HG02870 (cell line): Measurements from ENCODE around the gene STN1.

Source experiments
- ATAC-seq: cut with Tn5 transposase; IDR thresholded peaks from one replicate; pipeline ENCODE4 v1.9.1; 2021; ENCODE audit warnings: mild to moderate bottlenecking, moderate library complexity; ENCODE audit not compliant: unreplicated experiment

Gene STN1

GRCh38 chr10:103870516-103870915 lies 47.5 kb downstream of the STN1 start:
- ATAC-seq: no peak

DNA sequence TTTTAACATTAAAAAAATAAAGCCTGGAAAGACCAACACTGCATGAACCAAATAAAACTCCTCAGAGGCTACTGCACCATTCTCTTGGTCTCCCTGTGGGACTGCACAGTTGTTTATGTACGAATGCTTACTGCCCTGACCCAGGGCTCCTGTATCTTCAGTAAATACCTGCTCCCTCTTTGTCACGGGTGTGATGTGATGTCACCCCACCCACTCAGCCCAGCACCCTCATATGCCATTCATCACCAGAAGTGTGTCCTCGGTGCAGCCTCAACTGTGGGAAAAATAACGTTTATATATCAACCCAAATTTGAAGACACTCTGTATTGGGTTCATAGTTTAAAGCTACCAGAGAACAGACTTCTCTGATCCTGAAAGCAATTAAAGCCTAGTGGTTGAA lies 48.6 kb downstream of the STN1 start:
- no peak for ATAC-seq

GRCh38 chr10:103868200-103868599 lies 49.8 kb downstream of the STN1 start:
- ATAC-seq: no peak

DNA sequence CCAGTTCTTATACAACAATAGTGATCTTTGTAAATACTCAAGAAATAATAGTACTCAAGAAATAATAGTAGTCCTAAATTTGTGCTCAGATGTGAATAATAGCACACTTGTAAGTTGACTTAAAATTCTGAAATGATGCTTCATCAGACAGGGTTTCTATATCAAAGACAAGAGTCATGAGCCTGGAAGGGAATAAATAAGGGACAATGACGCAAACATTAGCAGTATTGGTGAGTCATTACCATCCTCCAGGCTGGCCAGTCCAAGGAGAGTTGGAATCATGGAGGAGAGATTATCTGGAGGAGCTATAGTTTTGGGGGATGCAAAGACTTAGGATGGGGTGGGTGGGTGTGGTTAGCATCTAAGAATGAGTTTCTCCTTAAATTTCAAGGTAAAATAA lies 56.5 kb downstream of the STN1 start:
- ATAC-seq: no peak

DNA sequence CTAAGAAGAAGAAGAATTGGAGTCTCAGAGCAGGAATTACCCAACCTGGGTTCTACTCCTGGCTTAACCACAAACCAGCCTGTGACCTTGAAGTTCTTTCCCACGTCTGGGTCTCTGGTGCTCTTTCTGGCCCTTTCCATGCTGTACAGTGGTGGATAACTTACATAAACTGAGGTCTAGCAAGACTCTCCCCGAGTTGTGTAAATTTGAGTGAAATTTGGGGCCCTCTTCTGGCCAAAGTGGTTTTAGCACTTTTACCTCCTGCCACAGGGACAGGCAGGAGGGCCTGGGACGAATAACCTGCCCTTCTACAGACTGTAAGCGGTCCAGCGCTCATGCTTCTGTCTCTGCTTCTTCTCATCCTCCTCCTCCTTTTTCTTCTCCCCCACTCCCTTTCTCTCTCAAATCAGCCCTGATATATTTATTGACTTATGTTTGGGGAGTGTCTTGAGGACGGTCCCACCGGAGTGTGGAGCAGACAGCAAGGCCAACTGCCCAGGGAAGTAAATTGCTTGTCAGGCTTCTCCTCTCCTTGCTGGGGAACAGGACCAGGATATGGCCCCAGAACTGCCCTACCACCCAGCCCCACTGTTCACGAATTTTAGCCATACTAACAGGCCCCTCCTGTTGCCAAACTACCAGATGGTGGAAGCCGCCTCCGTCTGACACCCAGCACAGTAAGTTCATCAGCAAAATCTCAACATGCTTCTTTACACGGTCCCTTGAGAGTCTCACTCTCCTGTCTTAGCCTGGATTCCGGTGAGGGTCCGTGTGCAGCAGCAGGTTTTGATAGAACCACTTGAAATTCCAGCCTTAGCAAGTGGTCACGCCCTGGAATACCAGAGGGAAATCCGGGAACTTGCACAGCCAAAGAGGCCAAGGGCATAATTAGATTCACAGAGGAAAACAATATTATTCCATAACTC lies 58.6 kb downstream of the STN1 start:
- peak; percentile 70 for ATAC-seq

DNA sequence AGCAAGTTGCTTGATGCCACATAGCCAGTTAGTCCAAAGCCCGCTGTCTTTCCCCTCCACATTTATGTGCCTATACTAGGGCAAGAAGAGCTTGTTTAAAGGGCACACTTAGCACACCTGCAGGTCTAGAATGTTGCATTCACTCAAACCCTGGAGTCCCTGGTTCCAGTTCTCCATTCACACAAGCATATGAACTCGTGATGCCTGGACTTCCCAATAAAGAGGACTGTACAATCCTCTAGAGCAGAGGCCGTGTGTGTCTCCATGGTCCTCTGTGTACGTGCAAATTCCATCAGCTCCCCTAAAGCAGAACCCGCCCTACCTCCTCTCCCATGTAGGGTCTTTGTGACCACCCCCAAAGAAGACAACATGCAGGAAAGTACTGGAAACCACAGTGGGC lies 59.6 kb downstream of the STN1 start:
- ATAC-seq: no peak

- no peak for ATAC-seq
Measured at GRCh38 chr10:103856797-103857170, 61.2 kb downstream of the STN1 start.

DNA sequence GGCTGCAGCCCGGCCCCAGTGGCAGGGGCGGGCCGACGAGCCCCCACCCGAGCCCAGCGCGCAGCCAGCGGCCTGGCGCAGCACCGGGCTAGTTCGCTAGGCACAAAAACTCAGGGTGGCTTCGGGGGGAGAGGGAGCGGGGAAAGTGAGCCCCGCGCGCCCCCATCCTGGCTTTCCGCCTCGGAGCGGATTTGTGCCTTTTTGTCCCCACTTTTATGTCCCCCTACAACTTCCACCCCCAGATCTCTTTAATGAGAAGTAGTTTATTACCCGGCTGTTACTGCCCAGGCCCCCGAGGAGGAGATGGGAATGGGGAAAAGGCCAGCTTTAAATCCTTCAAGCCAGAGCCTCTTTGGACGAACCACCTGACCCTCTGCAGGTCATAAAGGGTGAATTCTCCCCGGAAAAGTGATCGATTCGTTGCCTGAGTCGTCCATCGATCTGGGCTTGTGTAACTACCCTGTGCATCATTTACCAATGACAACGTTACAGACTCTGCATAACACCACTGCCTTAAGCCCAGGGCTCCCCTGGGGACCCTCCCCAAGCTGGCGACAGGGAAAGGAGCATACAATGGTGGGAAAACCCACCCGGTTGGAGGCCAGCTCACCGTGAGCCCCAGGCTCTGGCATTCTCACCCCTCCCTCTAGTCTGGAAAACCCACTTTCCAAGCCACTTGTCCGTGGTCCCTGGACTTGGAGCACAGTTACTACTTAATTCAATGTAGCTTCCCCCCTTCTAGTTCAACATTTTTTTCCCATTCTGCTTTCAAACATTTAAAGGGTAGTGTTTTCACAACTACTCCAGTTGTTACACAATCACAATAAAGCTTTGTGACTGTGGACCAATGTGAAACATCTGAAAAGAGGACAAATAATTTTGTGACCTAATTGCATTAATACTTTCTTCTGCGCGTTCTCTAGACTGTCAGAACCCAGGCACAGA lies 61.9 kb downstream of the STN1 start:
- no peak for ATAC-seq

- no peak for ATAC-seq
Measured at GRCh38 chr10:103855424-103855823, 62.6 kb downstream of the STN1 start, which contains the start of gene SH3PXD2A. SH3PXD2A (minus strand) TSS chr10:103855576; CDS start chr10:103855266, 310 bp downstream.

DNA sequence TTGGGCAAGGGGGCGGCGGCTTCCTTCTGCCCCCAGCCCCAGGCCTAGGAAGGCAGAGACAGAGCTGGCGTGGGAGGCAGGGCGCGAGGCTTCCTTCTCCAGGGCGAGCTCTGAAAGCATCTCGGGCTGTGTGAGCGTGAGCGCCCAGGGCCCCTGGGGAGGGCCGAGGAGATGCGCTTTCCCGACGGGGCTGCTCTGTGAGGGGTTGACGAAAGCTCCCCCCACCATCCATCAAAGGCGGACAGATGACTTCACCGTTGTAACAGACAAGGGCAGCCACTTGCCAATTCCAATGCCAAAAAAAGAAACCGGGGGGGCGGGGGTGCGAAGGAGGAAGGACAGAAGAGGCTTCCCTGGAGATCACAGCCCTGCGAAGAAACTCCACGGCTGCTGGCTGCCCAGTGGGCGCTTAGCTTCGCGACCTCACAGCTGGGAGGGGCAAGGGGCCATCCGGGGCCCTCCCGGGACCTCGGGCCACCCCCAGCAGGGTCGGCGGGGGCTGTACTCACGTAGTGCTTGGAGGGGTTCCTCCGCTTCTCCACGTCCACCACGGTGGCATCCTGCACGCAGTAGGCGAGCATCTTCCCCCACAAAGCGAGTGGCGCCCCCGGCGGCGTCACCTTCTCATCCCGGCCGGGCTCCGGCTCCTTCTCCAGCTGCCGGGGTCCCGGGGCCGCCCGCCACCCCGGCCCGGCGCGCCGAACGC lies 63.1 kb downstream of the STN1 start:
- no peak for ATAC-seq

- ATAC-seq: no peak
Measured at GRCh38 chr10:103854265-103854685, 63.7 kb downstream of the STN1 start.

GRCh38 chr10:103853428-103854264 lies 64.3 kb downstream of the STN1 start:
- no peak for ATAC-seq

GRCh38 chr10:103852856-103853255 lies 65.1 kb downstream of the STN1 start:
- ATAC-seq: no peak

DNA sequence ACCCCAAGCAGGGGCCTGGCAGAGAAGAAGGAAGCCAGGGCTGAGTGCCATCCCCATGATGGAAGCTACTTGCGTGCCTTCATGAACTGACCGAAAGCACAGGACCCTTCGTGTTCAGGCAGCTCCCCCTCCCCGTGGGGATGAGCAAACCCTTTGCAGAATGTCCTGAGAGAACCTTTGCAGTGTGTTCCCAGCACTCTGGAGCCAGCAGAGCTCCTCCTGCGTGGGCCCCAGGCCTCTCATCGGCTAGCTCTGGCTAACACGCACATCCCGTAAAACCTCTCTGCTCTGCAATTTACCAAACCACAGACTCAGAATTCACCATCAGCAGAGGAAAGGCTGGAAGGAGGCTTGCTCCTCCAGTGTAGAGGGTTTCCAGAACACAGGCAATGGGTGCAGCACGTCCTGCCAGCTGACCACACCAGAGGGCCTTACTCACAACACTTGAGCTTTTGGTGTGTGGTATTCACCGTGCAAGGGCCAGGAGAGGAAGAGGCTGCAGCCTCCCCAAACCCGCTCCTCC lies 65.7 kb downstream of the STN1 start:
- no peak for ATAC-seq

DNA sequence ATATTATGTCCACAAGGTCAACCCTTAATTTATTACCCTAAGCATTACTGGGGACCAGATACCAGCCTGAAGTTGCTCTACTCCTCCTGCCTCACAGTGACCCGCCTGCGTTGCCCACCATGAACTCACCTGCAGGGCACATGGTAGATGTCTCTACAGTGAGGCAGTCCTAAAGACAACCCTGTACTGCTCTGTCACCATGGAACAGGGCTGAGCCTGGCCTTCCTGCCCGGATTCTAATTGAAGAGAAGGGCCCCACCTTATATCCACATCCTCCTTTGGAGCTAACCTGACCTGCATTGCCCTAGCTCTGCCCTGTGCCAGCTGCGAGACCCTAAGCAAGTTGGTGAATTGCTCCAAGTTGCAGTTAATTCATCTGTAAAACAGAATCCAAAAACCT lies 66.7 kb downstream of the STN1 start:
- no peak for ATAC-seq

GRCh38 chr10:103850572-103850895 lies 67.5 kb downstream of the STN1 start:
- ATAC-seq: no peak

- ATAC-seq: no peak
Measured at GRCh38 chr10:103849880-103850571, 68.0 kb downstream of the STN1 start.

DNA sequence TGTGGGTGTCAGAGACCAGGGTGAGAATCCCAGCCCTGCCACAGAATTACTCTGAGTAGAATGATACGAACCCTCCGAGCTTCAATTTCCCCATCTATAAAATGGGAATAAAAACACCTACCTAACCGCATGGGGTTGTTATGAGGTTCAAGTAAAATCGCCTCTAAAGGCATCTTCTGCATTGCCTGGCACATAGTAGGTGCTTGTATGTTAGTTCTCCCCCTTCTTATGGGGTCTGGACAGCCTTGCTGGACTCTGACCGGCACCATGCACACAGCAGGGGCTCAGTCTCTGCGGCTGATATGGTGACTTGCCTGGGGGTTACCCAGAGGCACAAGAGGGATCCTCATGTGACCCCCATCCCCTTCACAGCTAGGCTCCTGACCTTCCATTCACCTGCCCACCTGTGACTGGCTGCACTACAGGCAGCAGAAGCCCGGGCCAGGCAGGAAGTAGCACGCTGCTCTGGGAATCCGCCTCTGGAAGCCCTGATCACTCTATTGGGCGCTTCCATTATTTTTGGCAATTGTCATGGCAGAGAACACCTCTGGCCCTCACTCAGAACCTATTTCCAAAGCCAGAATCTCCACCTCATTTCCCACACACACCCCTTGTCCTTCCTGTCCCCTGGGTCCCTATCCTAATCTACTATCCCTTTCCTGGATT lies 68.6 kb downstream of the STN1 start:
- no peak for ATAC-seq

- no peak for ATAC-seq
Measured at GRCh38 chr10:103847909-103848468, 70.0 kb downstream of the STN1 start.
